Hepatocyte (in vitro differentiated cells): ENCODE results near the gene PRR19.

Source experiments
- EZH2 ChIP-seq: fragments of 200-600 bp; sonication (generic); IDR thresholded peaks from 2 replicates; pipeline ENCODE4 v1.6.1; 2016; ENCODE audit warnings: antibody characterized with exemption, mild to moderate bottlenecking, borderline replicate concordance
- EZH2phosphoT487 ChIP-seq: fragments of 200-600 bp; sonication (generic); IDR thresholded peaks from one replicate; pipeline ENCODE4 v1.6.1; 2018; ENCODE audit warnings: antibody characterized with exemption, mild to moderate bottlenecking, low read depth, moderate library complexity; ENCODE audit not compliant: unreplicated experiment, severe bottlenecking
- TF ChIP-seq, protein P1 (sequence below): fragments of 200-600 bp; sonication (generic); IDR thresholded peaks from 2 replicates; pipeline ENCODE4 v1.5.1; 2016; ENCODE audit warnings: antibody characterized with exemption, mild to moderate bottlenecking; ENCODE audit not compliant: poor library complexity

DNA sequence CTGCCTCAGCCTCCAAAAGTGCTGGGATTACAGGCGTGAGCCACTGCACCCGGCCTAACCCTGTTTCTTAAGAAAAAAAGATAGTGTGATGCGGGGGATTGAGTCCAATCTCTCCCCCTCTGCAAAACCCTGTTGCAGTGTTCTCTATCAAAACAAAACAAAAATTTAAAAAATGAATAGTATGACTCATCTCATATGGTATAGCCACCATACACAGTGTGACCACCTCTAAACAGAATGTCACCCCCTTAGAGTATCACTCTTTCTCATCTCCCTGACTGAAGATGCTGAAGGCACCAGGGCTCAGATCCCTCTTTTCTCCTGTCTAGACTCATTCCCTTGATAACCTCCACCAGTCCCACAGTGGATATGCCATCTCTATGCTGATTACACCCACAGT is 40.2 kb upstream of the PRR19 start:
- TF ChIP-seq, protein P1, sequence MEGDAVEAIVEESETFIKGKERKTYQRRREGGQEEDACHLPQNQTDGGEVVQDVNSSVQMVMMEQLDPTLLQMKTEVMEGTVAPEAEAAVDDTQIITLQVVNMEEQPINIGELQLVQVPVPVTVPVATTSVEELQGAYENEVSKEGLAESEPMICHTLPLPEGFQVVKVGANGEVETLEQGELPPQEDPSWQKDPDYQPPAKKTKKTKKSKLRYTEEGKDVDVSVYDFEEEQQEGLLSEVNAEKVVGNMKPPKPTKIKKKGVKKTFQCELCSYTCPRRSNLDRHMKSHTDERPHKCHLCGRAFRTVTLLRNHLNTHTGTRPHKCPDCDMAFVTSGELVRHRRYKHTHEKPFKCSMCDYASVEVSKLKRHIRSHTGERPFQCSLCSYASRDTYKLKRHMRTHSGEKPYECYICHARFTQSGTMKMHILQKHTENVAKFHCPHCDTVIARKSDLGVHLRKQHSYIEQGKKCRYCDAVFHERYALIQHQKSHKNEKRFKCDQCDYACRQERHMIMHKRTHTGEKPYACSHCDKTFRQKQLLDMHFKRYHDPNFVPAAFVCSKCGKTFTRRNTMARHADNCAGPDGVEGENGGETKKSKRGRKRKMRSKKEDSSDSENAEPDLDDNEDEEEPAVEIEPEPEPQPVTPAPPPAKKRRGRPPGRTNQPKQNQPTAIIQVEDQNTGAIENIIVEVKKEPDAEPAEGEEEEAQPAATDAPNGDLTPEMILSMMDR = no peak
- no peak for TF ChIP-seq EZH2
- TF ChIP-seq EZH2phosphoT487 = no peak
